ENCODE results near the gene HOXD10. TPM values are rescaled to one million over a fixed set of nuclear protein-coding genes. Genes with fewer than 3 reads are reported as not detected.
A peak's percentile ranks its signal among the peaks of the same experiment; 100 is the strongest.

The HOXD10 gene
- total and polyA plus RNA-seq, 5 donors: not detected

- Histone ChIP-seq H3K4me3 (ENCODE audit: low read length) (no peak overlapping the region), H3K27me3 (ENCODE audit: control insufficient read depth, insufficient read depth) (no peaks in the 10 kb centered on the region), H3K9me3 (ENCODE audit: control insufficient read depth, low read length) (no peaks in the 10 kb centered on the region), H3K27ac (ENCODE audit: low read length) (no peak overlapping the region), H3K4me1 (ENCODE audit: control insufficient read depth, insufficient read depth, low read length) (peaks cover 5% of the 10 kb centered on the region)
- intact Hi-C loops (cut with DNase I): no loop called here
- ATAC-seq (no peak), DNase-seq (no peak)
- WGBS: 14% methylated on average over 39 of the region's 39 CpGs
These were observed 42.5 kb downstream of the HOXD10 start for GRCh38 chr2:176158855-176159662.

- ATAC-seq (no peak), DNase-seq (no peak)
- Histone ChIP-seq H3K27ac (ENCODE audit: low read length) (no peak overlapping the region), H3K4me1 (ENCODE audit: control insufficient read depth, insufficient read depth, low read length) (peaks cover 5% of the 10 kb centered on the region), H3K27me3 (ENCODE audit: control insufficient read depth, insufficient read depth) (no peaks in the 10 kb centered on the region), H3K4me3 (ENCODE audit: low read length) (peak overlapping the region; percentile 12), H3K9me3 (ENCODE audit: control insufficient read depth, low read length) (no peaks in the 10 kb centered on the region)
- 7% methylated on average over 44 of the region's 44 CpGs for WGBS
- intact Hi-C loops (cut with DNase I): no loop called here
These were observed 43.2 kb downstream of the HOXD10 start for GRCh38 chr2:176159663-176160250.

GRCh38 chr2:176160251-176160985, 43.8 kb downstream of the HOXD10 start:
- Histone ChIP-seq H3K9me3 (ENCODE audit: control insufficient read depth, low read length) (no peaks in the 10 kb centered on the region), H3K4me1 (ENCODE audit: control insufficient read depth, insufficient read depth, low read length) (peaks cover 5% of the 10 kb centered on the region), H3K4me3 (ENCODE audit: low read length) (peak overlapping the region; percentile 12), H3K27ac (ENCODE audit: low read length) (no peak overlapping the region), H3K27me3 (ENCODE audit: control insufficient read depth, insufficient read depth) (no peaks in the 10 kb centered on the region)
- no peak for ATAC-seq
- DNase-seq: no peak
- WGBS: 7% methylated on average over 50 of the region's 50 CpGs
- intact Hi-C loops (cut with DNase I): no loop called here

- DNase-seq: no peak
- H3K4me1 ChIP-seq (ENCODE audit: control insufficient read depth, insufficient read depth, low read length): peaks cover 5% of the 10 kb centered on the region
- ATAC-seq: no peak
- no peaks in the 10 kb centered on the region for H3K9me3 ChIP-seq (ENCODE audit: control insufficient read depth, low read length)
- H3K27ac ChIP-seq (ENCODE audit: low read length): no peak overlapping the region
- H3K27me3 ChIP-seq (ENCODE audit: control insufficient read depth, insufficient read depth): no peaks in the 10 kb centered on the region
- intact Hi-C loops (cut with DNase I): no loop called here
- H3K4me3 ChIP-seq (ENCODE audit: low read length): no peak overlapping the region
- 21% methylated on average over 22 of the region's 22 CpGs for WGBS
These were observed 44.6 kb downstream of the HOXD10 start for GRCh38 chr2:176160986-176161824.

- peaks cover 5% of the 10 kb centered on the region for H3K4me1 ChIP-seq (ENCODE audit: control insufficient read depth, insufficient read depth, low read length)
- H3K27ac ChIP-seq (ENCODE audit: low read length): no peak overlapping the region
- no peak overlapping the region for H3K4me3 ChIP-seq (ENCODE audit: low read length)
- H3K27me3 ChIP-seq (ENCODE audit: control insufficient read depth, insufficient read depth): no peaks in the 10 kb centered on the region
- no peaks in the 10 kb centered on the region for H3K9me3 ChIP-seq (ENCODE audit: control insufficient read depth, low read length)
- intact Hi-C loops (cut with DNase I): no loop called here
- ATAC-seq: no peak
- no peak for DNase-seq
- WGBS: 10% methylated on average over 22 of the region's 22 CpGs
These were observed 45.4 kb downstream of the HOXD10 start for GRCh38 chr2:176161825-176162626.

GRCh38 chr2:176162911-176163671, 46.5 kb downstream of the HOXD10 start:
- intact Hi-C loops (cut with DNase I): no loop called here
- ATAC-seq (no peak), DNase-seq (no peak)
- Histone ChIP-seq H3K9me3 (ENCODE audit: control insufficient read depth, low read length) (no peaks in the 10 kb centered on the region), H3K27me3 (ENCODE audit: control insufficient read depth, insufficient read depth) (peaks cover 3% of the 10 kb centered on the region), H3K27ac (ENCODE audit: low read length) (no peak overlapping the region), H3K4me3 (ENCODE audit: low read length) (no peak overlapping the region), H3K4me1 (ENCODE audit: control insufficient read depth, insufficient read depth, low read length) (peaks cover 5% of the 10 kb centered on the region)
- WGBS: 8% methylated on average over 29 of the region's 29 CpGs

GRCh38 chr2:176163672-176164056, 47.1 kb downstream of the HOXD10 start:
- WGBS: 14% methylated on average over 12 of the region's 12 CpGs
- Histone ChIP-seq H3K4me3 (ENCODE audit: low read length) (no peak overlapping the region), H3K27ac (ENCODE audit: low read length) (no peak overlapping the region), H3K27me3 (ENCODE audit: control insufficient read depth, insufficient read depth) (peaks cover 3% of the 10 kb centered on the region), H3K9me3 (ENCODE audit: control insufficient read depth, low read length) (no peaks in the 10 kb centered on the region), H3K4me1 (ENCODE audit: control insufficient read depth, insufficient read depth, low read length) (peaks cover 5% of the 10 kb centered on the region)
- no peak for ATAC-seq
- DNase-seq: no peak
- intact Hi-C loops (cut with DNase I): no loop called here

GRCh38 chr2:176164201-176164600, 47.6 kb downstream of the HOXD10 start:
- Histone ChIP-seq H3K4me3 (ENCODE audit: low read length) (no peak overlapping the region), H3K4me1 (ENCODE audit: control insufficient read depth, insufficient read depth, low read length) (peaks cover 5% of the 10 kb centered on the region), H3K27me3 (ENCODE audit: control insufficient read depth, insufficient read depth) (peaks cover 3% of the 10 kb centered on the region), H3K27ac (ENCODE audit: low read length) (no peak overlapping the region), H3K9me3 (ENCODE audit: control insufficient read depth, low read length) (no peaks in the 10 kb centered on the region)
- no peak for DNase-seq
- intact Hi-C loops (cut with DNase I): no loop called here
- no peak for ATAC-seq
- 19% methylated on average over 13 of the region's 13 CpGs for WGBS

- H3K9me3 ChIP-seq (ENCODE audit: control insufficient read depth, low read length): no peaks in the 10 kb centered on the region
- no peak for DNase-seq
- 9% methylated on average over 52 of the region's 52 CpGs for WGBS
- no peak overlapping the region for H3K27ac ChIP-seq (ENCODE audit: low read length)
- no peak for ATAC-seq
- intact Hi-C loops (cut with DNase I): no loop called here
- H3K27me3 ChIP-seq (ENCODE audit: control insufficient read depth, insufficient read depth): peaks cover 6% of the 10 kb centered on the region
- H3K4me3 ChIP-seq (ENCODE audit: low read length): no peak overlapping the region
- H3K4me1 ChIP-seq (ENCODE audit: control insufficient read depth, insufficient read depth, low read length): peaks cover under 1% of the 10 kb centered on the region
These were observed 48.2 kb downstream of the HOXD10 start for GRCh38 chr2:176164611-176165369.

Data from right cardiac atrium (tissue), 5 donors.